Activated gamma-delta T cell treated with anti-CD3 and anti-CD28 coated beads, Interleukin-2, amount 50 U/mL, for 16 hours (primary cell): ENCODE results near the gene AEN.

Experiments used
- DNase-seq: peaks from one replicate; pipeline ENCODE4 v3.0.0-alpha.2; 2020; ENCODE audit warnings: low read depth

The AEN gene

GRCh38 chr15:88650556-88650955 lies 29.4 kb downstream of the AEN start:
- no peak for DNase-seq

DNA sequence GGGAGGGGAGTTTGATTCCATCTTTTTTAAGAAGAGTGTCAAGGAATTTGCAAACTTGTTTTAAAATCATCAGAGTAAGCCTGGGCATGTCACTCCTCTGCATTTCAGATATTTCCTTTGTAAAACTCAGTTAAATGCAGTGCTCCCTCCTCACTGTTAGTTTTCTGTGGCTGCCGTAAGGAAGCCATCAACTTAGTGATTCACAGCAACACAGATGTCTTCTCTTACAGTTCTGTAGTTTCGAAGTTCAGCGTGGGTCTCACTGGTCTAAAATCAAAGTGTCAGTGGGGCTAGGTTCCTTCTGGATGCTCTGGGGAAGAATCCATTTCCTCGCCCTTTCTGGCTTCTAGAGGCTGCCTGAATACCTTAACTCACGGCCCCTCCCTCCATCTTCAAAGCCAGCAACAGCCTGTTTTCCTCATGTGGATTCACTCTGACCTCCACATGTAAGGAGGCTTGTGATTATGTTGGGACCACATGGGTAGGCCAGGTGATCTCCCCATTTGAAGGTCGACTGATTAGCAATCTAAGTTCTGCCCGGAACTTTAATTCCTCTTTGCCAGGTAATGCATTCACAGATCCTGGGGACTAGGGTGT lies 30.1 kb downstream of the AEN start:
- no peak for DNase-seq

- DNase-seq = no peak
These were observed 30.8 kb downstream of the AEN start for GRCh38 chr15:88651971-88652370.

DNA sequence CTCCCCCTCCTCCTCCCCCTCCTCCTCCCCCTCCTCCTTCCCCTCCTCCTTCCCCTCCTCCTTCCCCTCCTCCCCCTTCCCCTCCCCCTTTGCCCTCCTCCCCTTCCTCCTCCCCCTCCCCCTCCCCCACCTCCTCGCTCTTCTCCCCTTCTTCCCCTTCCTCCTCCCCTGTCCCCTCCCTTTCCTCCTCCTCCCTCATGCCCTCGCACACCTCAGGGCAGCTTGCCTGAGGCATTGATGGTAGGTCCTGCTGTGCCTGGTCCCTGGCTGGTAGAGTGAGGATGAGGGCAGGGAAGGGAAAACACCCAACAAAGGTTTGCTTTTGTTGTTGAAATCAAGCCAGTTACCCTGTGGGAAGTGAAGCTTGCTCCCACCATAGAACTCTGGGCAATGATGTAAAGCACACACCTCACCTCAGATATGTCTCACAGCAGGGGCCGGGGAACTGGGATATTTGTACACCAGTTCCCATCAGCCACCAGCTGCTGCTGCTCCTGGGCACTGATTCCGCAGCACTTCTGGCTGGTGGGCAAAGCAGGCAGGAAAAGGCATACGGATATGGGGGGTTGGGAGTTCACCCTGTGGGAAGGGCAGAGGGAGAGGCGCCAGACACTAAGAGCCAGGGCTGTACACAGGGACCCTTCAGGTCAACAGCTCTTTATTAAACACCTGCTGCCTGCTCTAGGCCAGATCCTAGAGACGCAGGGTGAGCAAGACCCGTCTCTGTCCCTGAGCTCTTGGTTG lies 31.5 kb downstream of the AEN start:
- DNase-seq = no peak

- no peak for DNase-seq
These were observed 32.3 kb downstream of the AEN start for GRCh38 chr15:88653200-88654064.

GRCh38 chr15:88654430-88655102 lies 33.4 kb downstream of the AEN start:
- no peak for DNase-seq

- no peak for DNase-seq
These were observed 34.0 kb downstream of the AEN start for GRCh38 chr15:88655103-88655553.

DNA sequence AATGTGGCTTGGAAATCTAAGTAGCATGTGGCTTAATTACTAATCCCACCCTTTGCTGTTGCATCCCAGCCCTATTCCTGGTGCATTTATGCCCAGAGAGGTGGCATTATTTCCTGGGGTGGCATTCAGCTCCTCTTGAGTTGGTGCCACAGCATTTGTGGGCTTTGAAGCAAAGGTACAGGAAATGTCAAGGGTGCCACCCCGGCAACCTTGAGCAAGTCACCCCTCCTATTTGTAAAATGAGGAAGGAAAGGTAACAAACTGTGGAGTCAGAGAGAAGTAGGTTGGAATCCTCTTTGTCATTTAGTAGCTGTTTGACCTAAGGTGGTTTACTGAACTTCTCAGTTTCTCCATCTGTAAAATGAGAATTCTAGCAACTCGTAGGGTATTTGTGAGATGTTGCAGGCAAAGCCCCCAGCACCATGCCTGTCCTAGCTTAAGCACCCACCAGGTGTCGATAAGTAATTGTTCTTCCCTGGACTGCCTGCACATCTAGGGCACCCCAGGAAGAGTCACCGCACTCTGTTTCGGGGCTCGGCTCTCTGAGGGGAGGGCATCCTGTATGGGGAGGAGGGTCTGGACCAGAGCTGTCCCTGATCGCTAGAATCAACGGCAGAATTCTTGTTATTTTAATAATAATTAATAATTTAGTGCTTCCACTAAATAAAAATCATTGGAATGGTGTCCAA lies 34.8 kb downstream of the AEN start:
- DNase-seq = no peak

- DNase-seq = no peak
These were observed 35.7 kb downstream of the AEN start for GRCh38 chr15:88656760-88657221.

DNA sequence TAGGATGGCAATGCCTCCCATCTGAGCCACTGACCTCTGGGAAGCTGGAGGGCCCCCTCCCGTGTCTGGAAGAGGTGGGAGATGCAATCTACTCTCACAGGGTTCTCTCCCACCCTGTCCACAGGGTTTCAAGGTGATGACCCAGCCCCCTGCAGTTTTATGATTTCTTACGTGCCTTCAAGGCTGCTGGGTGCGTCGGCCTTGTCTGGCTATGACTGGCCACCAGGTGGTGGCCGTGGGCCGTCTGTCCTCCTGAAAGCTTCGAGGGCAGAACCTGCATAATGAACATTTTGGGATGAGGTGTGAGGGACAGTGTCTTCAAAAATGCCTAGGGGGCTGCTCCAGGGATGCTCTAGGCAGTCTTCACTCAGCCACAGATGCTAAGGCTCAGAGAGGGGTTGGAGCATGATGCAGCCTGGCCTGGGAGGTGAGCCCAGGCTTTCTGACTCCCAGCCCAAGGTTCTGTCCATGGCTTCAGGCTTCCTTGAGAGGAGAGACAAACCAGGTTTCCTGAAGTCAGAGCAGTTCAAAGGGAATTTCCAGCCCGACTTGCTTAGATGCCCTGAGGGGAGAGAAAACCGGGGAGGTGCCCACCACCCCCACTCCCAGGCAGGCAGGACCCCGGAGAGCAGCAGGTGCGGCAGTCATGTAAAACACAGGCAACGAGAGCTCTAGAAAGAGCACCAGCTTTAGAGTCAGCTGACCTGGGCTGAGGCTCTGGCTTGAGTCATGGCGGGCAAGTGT lies 36.4 kb downstream of the AEN start:
- DNase-seq = no peak

DNA sequence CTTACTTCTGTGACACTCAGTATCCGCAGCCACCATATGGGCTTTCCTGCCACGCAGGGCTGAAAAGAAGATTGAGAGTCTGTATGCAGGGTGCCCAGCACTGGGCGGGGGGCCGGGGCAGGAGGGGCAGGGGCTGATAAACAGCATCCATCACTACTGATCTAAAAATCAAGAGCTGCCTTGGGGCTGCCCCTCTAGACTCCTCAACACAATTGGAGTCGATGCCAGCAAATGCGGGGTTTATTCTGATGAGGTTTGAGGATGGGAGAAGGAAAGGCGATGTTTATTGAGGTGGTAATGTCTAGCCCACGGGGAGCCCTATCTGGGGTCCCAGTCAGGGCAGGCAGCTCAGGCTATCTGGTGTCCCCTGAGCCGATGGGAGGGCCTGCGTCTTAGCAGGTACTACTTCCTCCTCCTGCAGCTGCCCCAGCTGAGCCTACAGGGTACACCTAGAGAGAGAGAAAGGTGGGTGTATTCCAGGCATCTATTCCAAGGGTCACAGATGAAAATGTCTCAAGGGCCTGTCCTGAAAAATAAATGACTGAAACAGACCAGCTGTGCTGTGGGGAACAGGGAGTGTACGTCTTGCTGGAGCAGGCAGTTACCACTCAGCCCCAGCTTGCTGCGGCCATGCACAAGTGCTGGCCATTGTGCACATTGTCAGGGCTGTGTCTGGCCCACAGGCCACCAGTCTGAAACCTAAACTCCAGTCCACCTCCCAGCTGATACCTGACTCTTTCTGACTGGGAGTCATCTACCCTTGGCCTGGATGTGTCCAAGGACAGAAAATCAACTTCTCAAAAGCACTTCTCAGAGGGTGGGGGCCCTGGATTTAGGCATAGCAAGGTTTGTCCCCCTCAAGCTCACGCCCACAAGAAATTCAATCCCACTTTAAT lies 37.2 kb downstream of the AEN start:
- DNase-seq = no peak

DNA sequence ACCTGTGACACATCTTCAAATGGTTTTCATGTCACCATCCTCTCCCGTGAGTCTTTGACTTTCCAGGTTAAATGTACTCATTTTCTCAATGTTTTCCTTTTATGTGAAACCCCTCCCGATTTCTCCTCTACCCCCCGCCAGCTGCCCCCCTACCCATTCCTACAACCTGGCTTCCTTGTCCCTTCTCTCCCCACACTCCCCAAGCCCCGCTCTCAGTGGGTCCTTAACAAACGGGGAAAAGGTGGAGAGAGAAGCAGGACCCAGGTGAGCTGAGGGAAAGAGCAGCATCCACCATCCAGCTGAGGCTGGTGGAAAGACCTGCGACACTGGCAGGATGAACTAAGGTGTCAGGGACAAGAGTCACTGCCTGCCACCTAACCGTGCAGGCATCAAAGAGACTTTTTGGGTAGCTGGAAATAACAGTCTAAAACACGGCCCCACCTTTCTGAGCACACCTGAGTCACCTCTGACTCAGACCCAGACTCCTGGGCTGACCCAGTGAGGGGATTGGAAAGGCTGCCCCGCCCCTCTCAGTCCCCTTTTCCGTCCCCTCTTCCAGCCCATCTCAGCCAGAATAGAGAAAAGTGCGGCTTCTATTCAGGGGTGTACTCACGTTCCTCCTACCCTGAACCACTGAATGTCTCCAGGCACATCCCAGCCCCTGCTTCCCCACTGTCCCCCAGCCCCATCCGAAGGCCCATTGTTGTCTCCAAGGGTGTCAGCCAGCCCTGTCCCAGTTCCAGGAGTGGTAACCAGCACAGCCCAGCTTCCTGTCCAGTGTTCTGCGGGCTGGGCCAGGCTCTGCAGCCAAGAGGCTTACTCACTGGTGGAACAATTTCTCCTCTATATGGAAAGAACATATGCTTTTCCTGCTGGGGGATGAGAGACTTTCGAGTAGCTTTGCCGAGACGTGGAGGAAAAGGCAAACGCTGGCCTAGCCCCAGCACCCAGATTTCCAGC lies 38.1 kb downstream of the AEN start:
- no peak for DNase-seq

DNA sequence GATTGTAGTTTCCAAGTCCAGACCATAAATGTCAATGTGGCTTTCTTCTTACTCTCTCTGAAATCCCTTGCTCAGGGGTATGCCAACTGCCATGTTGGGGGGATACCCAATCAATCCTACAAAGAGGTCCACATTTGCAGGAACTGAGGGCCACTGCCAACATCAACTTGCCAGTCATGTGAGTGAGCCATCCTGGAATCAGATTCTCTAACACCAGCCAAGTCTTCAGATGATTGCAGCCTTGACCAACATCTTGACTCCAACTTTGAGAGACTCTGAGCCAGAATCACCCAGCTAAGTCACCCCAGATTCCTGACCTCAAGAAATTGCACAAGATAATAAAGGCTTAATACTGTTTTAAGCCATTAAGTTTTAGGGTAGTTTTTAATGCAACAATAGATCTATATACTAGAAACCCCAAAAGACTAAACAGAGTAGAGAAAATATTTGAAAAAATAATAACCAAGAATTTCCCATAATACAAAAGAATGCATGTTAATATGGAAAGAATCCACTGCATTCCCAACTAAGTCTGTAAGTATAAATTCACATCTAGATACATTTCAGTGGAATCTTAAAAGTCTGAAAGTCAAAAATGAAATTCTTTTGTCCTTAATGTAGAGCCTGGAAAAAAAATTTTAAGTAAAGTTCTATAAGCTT lies 40.0 kb downstream of the AEN start:
- no peak for DNase-seq

GRCh38 chr15:88661761-88662556 lies 40.8 kb downstream of the AEN start:
- no peak for DNase-seq

DNA sequence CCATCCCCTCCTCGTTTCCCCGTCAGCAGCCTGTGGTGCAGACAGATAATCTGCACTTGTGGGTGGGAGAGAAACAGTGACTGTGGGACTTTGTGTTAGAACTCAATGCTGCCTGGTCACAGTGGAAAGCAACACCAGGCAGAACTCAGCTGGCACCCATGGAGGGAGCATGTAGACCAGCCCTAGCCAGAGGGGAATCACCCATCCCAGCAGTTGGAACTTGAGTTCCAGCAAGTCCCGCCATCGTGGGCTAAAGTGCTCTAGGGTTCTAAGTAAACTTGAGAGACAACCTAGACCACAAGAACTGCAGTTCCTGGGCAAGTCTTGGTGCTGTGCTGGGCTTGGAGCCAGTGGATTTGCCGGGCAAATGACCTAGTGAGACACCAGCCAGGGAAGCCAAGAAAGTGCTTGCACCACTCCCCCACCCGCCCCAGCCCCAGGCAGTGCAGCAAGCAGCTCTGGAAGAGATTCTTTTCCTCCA lies 42.0 kb downstream of the AEN start:
- no peak for DNase-seq

DNA sequence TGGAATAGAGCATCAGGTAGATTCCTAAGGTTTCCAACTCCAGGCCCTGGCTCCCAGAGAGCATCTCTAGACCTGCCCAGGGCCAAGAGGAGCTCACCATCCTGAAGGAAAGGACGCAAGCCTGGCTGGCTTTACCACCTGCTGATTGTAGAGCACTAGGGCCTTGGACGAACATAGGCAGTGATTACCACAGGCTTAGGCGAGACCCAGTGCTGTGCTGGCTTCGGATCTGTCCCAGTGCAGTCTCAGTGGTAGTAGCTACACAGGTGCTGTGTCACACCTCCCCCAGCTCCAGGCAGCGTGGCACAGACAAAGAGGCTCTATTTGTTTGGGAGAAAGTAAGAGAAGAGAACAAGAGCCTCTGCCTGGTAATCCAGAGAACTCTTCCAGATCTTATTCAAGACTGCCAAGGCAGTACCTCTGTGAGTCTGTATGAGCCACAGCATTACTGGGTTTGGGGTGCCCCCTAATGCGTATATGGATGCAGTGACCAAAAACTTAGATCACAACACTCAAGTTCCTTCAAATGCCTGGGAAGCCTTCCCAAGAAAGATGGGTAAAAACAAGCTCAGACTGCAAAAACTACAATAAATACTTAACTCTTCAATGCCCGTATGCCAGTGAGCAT lies 43.1 kb downstream of the AEN start:
- peak; percentile 31 for DNase-seq

GRCh38 chr15:88674661-88675060 lies 53.5 kb downstream of the AEN start:
- no peak for DNase-seq
